Peyer's patch (tissue), 4 donors: ENCODE measurements around the gene CRLF2. TPM values are rescaled to one million over a fixed set of nuclear protein-coding genes. Genes with fewer than 3 reads are reported as not detected.

Experiments used
- DNase-seq, 3 donors: peaks; one replicate each; pipeline ENCODE4 v3.0.0-alpha.2; 2017 to 2019
- H3K27ac ChIP-seq, 4 donors: fragments of 200-600 bp; sonication (generic); one replicate each; pipeline ENCODE4 v1.5.1; 2016 to 2019
- H3K27me3 ChIP-seq, 2 donors: fragments of 200-600 bp; sonication (generic); one replicate each; pipeline ENCODE4 v1.5.1; 2019
- H3K36me3 ChIP-seq, 3 donors: fragments of 200-600 bp; sonication (generic); one replicate each; pipeline ENCODE4 v1.5.1; 2016 to 2019
- H3K4me1 ChIP-seq, 4 donors: fragments of 200-600 bp; sonication (generic); one replicate each; pipeline ENCODE4 v1.5.1; 2016 to 2019
- H3K4me3 ChIP-seq, 4 donors: fragments of 200-600 bp; sonication (generic); 1 replicate in 3 of 4; 2 replicates in 1 of 4; pipeline ENCODE4 v1.5.1; 2016 to 2019; ENCODE audit warnings: mild to moderate bottlenecking in 1 of 4
- H3K9me3 ChIP-seq, 4 donors: fragments of 200-600 bp; sonication (generic); one replicate each; pipeline ENCODE4 v1.5.1; 2016 to 2019; ENCODE audit warnings: mild to moderate bottlenecking in 1 of 4
- POLR2A ChIP-seq, 2 donors: fragments of 450-650 bp; IDR thresholded peaks; one replicate each; pipeline ENCODE4 v1.5.1; 2017; ENCODE audit warnings: antibody characterized with exemption in 2 of 2, mild to moderate bottlenecking in 2 of 2, moderate library complexity in 2 of 2
- total RNA-seq, 4 donors: library from RNA; depleted of rRNA; stranded (reverse); fragments of >200 nt; gene quantifications; one replicate each; pipeline ENCODE4 v1.1.0, GENCODE V29; 2016
- TF ChIP-seq, protein P1 (sequence below), 6 experiments: fragments of 450-650 bp in 4 of 6; fragments of 200-600 bp in 2 of 6; sonication (generic) in 1 of 6; IDR thresholded peaks; one replicate each; pipeline ENCODE4 v1.5.1; 2017 to 2019; ENCODE audit warnings: antibody characterized with exemption in 6 of 6, mild to moderate bottlenecking in 3 of 6, moderate library complexity in 1 of 6

CRLF2 gene
- total RNA-seq, 4 donors from 2014 or later = not detected

GRCh38 chrX:1144293-1144692 is 68.2 kb downstream of the CRLF2 start:
- no peak for DNase-seq
- Histone ChIP-seq H3K4me3 (no peak overlapping the region), H3K9me3 (no peaks in the 10 kb centered on the region), H3K4me1 (no peaks in the 10 kb centered on the region), H3K27ac (no peak overlapping the region), H3K36me3 (no peaks in the 10 kb centered on the region), H3K27me3 (no peaks in the 10 kb centered on the region)
- no peak for TF ChIP-seq POLR2A (IDR thresholded peaks at IDR 0.05)
- TF ChIP-seq, protein P1, sequence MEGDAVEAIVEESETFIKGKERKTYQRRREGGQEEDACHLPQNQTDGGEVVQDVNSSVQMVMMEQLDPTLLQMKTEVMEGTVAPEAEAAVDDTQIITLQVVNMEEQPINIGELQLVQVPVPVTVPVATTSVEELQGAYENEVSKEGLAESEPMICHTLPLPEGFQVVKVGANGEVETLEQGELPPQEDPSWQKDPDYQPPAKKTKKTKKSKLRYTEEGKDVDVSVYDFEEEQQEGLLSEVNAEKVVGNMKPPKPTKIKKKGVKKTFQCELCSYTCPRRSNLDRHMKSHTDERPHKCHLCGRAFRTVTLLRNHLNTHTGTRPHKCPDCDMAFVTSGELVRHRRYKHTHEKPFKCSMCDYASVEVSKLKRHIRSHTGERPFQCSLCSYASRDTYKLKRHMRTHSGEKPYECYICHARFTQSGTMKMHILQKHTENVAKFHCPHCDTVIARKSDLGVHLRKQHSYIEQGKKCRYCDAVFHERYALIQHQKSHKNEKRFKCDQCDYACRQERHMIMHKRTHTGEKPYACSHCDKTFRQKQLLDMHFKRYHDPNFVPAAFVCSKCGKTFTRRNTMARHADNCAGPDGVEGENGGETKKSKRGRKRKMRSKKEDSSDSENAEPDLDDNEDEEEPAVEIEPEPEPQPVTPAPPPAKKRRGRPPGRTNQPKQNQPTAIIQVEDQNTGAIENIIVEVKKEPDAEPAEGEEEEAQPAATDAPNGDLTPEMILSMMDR (IDR thresholded peaks at IDR 0.05) = no peak

Other genes starting within 250 kb of the CRLF2 start
- 10 to 100 TPM in 1 of 4 donors, 1 to 10 TPM in 3; 2.5 to 16.5 (median 3.1) TPM for gene CSF2RA, start 56.2 kb upstream of the CRLF2 start, total RNA-seq
- 1 to 10 TPM in 3 of 4 donors, under 1 TPM in 1; 0.88 to 2.4 (median 1.6) TPM for gene IL3RA, start 124.1 kb upstream of the CRLF2 start, total RNA-seq
- 100 to 1,000 TPM; 201 to 361 (median 314) TPM for gene SLC25A6, start 179.5 kb upstream of the CRLF2 start, total RNA-seq
- gene ASMTL, start 240.3 kb upstream of the CRLF2 start, total RNA-seq = 10 to 100 TPM in 3 of 4 donors, 1 to 10 TPM in 1; 9.5 to 23.9 (median 15.1) TPM